Fibroblast of skin of scalp (primary cell): ENCODE results near the gene MR1.

Experiments
- DNase-seq: peaks from one replicate; pipeline ENCODE4 v3.0.0-alpha.2; 2013

The MR1 gene

GRCh38 chr1:181092056-181092455 is 58.3 kb downstream of the MR1 start:
- DNase-seq = no peak

DNA sequence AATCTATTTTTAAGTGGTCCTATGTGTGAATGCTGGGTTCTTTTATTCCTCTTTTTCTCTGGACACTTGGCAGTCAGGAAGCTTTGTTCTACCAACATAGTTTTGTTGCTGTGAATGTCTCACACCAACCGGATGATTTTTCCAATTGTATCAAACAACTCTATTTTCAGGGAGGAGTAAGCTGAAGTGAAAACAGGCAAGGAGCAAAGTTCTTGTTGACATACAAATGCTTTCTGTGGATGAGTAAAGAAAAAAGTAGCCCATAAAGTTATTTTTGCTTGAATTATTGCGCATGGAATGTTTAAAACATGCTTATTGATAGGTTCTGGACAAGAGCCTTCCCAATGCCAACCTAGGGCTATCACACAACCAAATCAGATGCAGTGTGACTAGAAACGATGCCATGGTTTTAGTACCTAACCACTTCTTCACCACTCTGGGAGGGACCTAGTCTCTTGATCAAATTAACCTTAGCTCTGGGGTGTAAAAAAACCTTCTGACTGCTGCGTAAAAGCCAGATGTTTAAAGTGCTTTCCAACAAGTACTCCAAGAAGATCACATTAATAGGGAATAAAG is 59.2 kb downstream of the MR1 start:
- no peak for DNase-seq

DNA sequence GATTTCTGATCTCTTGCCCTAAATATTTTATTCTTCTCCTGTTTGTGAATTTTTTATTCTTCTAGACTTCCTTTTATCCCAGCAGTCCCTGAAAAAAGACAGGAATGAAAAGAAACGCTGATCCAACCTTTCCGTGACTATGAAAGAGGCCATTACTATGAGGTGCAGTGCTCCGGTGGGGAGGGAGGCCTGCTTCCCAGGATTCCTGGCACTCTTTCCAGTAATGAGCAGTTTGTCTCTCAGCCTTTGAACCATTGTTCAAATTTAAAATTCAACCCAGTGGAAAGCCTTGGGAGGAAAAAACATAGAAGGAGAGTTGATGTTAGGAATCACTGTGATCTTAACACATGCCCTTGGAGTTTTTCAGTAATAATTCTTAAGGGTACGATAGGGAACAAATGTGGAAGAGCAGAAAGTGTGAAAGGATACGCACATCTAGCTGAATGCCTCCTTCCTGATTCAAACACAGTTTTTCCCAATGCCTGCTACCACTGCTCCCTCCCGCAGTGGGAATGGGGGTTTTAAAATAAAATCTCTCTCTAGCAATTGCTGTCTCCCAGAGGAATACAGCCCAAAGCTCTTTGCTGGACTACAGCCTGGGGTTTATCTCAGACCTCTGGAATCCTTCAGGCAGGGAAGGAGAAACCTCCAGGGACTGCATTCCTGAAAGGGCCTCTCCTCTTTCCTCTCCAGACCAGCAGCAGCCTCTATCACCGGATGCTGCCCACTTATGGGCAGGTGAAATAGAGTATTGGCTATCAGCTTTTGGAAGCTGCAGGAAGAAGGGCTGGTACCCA is 60.8 kb downstream of the MR1 start:
- DNase-seq = peak; percentile 99

- no peak for DNase-seq
These were observed 61.5 kb downstream of the MR1 start for GRCh38 chr1:181095260-181095659.

DNA sequence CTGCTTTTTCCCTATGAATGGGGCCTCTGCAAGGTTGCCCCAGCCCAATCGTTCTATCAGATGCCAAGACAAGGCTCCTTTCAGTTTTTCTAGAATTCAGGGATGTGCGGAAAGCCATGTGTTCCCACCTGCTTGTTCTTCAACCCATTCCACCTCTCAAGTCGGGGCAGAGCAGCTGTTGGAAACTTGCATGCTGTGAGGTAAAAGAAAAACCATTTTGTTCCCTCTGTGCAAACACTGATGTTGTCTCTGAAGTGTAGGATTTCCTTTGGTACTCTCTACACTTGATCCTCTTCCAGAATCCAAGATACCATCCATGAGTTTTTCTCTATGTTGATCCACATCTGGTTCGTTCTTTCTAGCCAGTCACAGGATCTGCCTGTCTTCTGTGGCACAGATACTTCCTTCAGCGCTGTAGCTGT is 62.0 kb downstream of the MR1 start:
- DNase-seq = no peak

GRCh38 chr1:181097242-181097641 is 63.5 kb downstream of the MR1 start:
- no peak for DNase-seq

DNA sequence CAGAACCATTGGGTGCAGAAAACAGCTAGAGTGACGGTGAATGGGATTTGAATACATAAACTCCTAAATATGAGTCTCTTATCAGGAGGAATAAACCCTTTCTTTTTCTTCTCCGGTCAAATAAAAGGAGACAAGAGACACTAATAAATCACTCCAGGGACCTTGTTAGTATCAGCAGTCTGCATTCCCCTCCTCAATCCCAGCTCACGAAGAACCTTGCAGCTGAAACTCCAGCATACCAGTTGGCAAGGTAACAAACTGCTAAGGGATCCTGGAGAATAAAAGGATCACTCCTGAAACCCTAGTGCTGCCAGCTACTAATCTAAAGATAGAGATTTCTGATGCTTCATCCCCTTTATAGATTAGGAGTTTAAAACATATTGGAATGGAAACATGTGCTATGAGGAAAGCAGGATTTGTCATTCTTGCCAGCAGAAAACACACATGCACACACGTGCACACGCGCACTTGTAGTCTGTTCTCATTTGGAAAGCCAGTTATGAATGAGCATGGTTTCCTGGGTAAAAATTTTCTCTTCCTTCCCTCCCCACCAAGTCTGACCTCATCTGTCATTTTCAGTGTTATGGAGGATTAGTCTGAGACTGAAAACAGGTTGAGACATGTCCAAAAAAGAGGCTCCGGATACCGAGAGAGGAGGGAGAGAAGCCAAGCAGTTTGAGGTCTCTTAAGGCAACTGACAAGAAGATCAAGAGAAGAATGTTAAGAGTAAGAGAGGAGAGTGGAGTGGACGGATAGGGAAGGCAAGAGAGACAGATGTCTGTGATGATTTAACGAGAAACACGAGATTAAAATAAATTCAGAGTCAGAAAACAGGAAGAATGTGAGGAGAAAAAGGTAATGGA is 65.6 kb downstream of the MR1 start:
- DNase-seq = peak; percentile 68

DNA sequence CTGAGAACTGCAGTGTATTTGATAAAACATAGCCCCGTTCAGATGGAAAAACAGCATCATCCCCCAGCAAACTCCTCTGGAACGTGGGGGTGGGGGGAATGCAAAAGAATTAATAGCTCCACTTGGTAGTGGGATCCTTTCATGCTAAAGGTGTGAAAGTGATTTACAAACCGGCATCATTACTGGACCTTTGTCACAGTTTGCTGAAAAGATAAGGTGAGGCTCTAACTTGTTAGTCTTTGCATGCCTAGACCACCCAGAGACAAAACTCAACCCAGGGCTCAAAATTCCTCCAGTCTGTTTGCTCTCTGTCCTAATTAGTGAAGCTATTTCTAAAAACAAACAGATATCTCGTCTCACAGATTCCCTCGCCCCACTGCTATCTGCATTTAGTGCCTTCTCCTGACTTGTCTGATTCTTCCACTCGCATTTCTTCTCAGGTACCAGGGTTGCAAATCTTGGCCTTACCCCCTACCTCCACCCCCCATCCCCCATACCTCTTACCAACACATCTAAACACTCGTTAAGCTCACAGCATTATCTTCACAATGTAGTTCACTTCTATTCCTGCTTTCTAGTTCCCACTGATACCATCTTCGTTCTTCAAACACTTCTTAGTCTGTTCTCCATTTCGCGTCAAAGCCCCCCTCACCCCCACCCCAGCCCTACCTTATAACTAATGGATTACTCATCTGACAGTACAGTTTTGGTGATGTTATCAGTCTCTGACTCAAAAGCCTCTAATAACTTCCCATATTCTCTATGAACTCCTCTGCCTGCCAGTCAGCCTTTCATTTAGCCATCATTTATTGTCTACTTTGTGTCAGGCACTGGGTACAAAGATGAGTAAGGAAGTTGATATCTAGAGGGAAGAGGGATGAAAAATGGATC is 66.5 kb downstream of the MR1 start:
- no peak for DNase-seq

- no peak for DNase-seq
These were observed 67.2 kb downstream of the MR1 start for GRCh38 chr1:181100934-181101333.

GRCh38 chr1:181101581-181102226 is 67.9 kb downstream of the MR1 start:
- peak; percentile 83 for DNase-seq

- DNase-seq = no peak
These were observed 69.1 kb downstream of the MR1 start for GRCh38 chr1:181102841-181103240.

- no peak for DNase-seq
These were observed 69.6 kb downstream of the MR1 start for GRCh38 chr1:181103399-181103798.

DNA sequence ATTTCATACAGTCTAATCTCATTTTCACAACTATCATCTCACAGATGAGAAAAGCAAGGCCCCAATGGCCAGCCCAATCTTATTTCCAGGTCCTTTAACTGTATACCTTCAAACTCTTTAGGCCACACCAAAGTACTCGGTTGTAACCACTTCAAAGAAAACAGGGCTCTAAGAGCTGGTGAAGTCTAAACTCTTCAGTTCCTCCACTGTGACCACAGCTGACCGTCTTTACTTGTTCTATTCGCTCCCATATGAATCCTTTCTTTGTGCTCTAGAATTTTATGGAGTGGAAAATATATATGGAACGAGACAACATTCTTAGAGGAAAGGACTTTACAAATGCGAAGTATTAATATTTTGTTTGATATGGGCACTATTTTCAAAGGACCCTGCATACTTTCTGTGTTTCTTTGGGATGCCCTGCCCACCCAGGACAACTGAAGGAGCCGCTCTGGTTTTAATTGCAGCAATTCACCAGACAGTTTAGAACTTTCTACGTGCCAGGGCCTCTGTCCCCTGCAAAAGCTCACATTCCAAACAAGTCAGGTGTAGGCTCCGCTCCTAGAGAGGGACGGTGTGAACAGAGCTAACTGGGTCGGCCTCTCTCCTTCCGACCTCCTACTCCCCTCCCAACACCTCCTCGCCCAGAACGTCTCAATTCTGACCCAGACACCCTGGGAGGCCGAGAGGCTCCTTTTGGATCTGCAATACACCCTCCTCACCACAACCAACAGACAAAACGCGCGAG is 70.4 kb downstream of the MR1 start:
- peak; percentile 33 for DNase-seq

DNA sequence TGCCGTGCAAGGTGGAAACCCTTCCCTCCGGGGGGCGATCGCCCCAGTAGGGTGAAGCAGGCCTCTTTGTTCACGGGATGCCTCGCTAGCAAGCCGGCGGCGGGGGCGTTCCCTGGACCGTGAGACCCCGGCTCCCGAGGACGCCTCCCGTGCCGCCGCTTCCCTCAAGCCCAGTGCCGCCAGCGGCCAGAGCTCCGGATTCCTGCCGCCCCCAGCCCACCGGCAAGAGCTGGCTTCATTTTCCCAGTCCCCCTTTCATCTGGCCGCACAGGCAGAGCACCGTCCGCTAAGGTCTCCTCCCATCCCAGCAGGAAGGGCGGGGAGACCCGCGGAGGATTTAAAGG is 71.0 kb downstream of the MR1 start:
- DNase-seq = no peak

DNA sequence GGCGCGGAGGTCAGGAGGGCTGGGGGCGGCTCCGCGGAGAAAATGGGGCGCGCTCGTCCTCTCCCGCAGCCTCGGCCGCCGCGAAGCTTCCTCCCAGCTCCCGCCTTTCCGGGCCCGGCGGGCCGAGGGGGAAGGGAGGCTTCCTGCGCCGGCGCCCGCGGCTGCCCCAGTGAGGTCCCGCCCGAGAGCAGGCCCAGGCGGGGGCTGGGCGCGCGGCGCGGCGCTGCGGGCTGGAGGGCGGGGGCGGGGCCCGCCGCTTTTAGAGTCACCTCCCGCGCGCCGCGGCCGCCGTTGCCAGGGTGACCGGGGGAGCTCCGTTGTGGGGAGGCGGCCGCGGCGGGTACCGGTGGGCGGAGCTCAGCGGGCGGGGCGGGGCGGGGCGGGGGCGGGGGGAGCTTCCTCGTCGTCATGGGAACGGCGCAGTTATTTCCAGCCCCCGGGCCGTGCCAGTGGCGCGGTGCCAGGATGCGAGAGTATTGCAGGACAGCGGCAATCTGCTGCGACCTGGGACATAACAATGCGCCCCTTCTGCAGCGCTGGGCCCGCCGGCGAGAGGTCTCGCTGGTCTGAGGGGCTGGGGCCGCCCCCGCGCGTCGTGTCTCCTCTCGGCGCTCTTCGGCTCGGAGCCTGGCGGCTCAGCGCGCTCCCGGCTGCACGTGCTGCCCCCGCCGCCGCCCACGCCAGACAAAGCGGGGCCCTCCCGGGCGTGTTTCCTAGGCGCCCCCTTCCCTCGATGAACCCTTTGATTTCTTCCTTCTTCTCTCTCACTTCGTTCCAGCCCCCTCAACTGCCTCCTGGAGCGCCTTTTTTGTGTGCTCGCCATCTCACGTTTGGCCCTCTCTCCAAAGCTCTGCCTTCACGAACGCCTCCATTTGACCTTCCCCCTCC is 71.6 kb downstream of the MR1 start:
- DNase-seq = peak; percentile 95

- no peak for DNase-seq
These were observed 72.2 kb downstream of the MR1 start for GRCh38 chr1:181106022-181106312.

DNA sequence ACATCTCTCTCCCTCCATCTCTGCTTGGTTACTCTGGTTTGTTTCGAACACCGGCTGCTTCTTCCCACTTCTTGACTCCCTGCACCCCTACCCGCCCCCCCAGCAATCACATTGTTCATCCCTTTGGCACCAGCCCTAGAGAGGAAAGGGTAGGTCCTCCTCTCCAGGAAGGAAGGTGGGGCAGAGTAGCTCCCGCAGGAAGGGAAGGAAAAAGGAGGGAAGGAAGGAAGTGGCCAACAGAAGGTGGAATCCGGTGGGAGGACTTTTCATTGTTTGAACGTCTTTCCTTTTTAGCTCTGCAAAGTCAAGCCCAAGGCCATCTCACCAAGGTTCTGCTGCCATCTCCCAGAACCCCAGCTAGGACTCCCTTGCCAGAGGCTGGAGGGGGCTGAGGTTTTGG is 72.7 kb downstream of the MR1 start:
- no peak for DNase-seq

- DNase-seq = peak; percentile 19
These were observed 73.9 kb downstream of the MR1 start for GRCh38 chr1:181107711-181108110.

DNA sequence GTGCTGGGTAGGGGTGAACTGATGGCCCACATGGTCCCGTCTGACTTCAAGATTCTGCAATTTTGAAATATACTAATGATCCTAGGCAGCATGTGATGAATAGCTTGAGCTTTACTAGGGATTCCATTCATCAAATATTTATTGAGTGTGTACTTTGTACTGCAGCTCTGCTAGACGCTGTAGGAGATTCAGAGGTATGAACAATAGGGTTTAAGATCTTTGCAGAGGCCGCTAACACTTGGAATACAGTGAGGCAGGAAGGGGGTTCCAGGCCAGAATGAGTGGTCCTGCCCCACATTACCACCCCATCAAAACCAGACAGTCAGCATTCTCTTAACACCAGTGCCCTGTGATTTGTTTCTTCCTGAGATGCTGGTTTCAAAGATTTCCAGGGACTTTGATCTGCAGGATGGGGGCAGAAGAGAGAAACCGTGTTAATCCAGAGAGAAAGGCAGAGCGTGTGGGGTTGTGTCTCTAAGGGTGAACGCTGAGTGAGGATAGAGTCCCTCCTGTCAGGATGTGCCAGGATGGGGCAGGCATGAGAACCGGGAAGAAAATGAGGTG is 74.6 kb downstream of the MR1 start:
- DNase-seq = no peak

- DNase-seq = no peak
These were observed 76.2 kb downstream of the MR1 start for GRCh38 chr1:181110013-181110412.
